Thoracic aorta (tissue), 2 donors: ENCODE measurements around the gene AFF1. TPM values are rescaled to one million over a fixed set of nuclear protein-coding genes. Genes with fewer than 3 reads are reported as not detected.

ENCODE experiments used
- ATAC-seq: fragments of 150-250 bp; one replicate; pipeline ENCODE4 v1.8.0; 2017; ENCODE audit warnings: low read depth; ENCODE audit not compliant: insufficient number of reproducible peaks, low FRiP score
- DNase-seq: peaks from one replicate; pipeline ENCODE4 v3.0.0-alpha.2; 2020; ENCODE audit warnings: low spot score
- H3K27ac ChIP-seq, 2 donors: fragments of 200-600 bp; sonication (generic); 1 replicate in 1 of 2; 2 replicates in 1 of 2; pipeline ENCODE4 v1.5.1; 2016; ENCODE audit warnings: mild to moderate bottlenecking in 2 of 2, moderate library complexity in 2 of 2
- H3K27me3 ChIP-seq: fragments of 200-600 bp; sonication (generic); replicated peaks from 2 replicates; pipeline ENCODE4 v1.6.0; 2016; ENCODE audit warnings: mild to moderate bottlenecking; ENCODE audit not compliant: insufficient read depth
- H3K36me3 ChIP-seq: fragments of 200-600 bp; sonication (generic); one replicate; pipeline ENCODE4 v1.5.1; 2016
- H3K4me1 ChIP-seq, 2 donors: fragments of 200-600 bp; sonication (generic); 1 replicate in 1 of 2; 2 replicates in 1 of 2; pipeline versions ENCODE4 v1.5.1 to v1.6.0; 2016; ENCODE audit warnings: low read depth in 2 of 2, mild to moderate bottlenecking in 1 of 2; ENCODE audit not compliant: control insufficient read depth in 1 of 2
- H3K4me3 ChIP-seq: fragments of 200-600 bp; sonication (generic); 2 replicates; pipeline ENCODE4 v1.5.1; 2016; ENCODE audit warnings: mild to moderate bottlenecking
- H3K9me3 ChIP-seq: fragments of 200-600 bp; sonication (generic); 2 replicates; pipeline ENCODE4 v1.5.1; 2016
- CTCF ChIP-seq: fragments of 200-600 bp; sonication (generic); IDR thresholded peaks from one replicate; pipeline ENCODE4 v1.5.1; 2019; ENCODE audit warnings: antibody characterized with exemption
- total RNA-seq, 2 donors: library from RNA; depleted of rRNA; stranded (reverse); fragments of >200 nt; gene quantifications; one replicate each; pipeline versions ENCODE4 v1.1.0 to v1.2.3, GENCODE V29; 2016

Gene AFF1
- total RNA-seq, 2 donors from 2014 or later: 51.9 to 93.2 TPM

- TF ChIP-seq CTCF: peak; percentile 52
These were observed 158.8 kb downstream of the AFF1 start for GRCh38 chr4:87093443-87094123.

DNA sequence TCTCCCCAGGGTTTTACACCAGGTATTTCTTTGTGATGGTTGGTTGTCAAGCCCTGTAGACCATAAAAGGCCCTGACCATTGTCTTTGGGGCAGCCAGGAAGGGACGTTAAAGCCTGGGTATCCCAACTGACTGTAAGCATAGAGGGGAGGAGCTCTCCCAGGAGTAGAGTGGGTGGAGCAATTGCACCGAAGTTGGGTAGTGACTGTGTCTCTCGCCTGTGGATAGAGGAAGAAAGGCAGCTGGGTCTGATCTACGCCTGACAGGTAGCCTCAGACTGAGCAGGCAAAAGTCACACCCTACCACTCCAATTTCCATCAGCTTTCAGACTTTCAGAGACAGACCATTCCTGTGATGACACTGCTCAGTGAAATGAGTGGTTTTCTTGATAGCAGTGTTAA, 162.3 kb downstream of the AFF1 start:
- Histone ChIP-seq H3K4me1 (peaks cover 14 to 21% of the 10 kb centered on the region in 2 donors), H3K4me3 (no peak overlapping the region), H3K27me3 (no peaks in the 10 kb centered on the region), H3K9me3 (no peaks in the 10 kb centered on the region), H3K36me3 (no peaks in the 10 kb centered on the region), H3K27ac (no peak overlapping the region)
- ATAC-seq: no peak
- no peak for TF ChIP-seq CTCF
- no peak for DNase-seq

More at GRCh38 chr4:87093443-87094123, 158.8 kb downstream of the AFF1 start:
- Histone ChIP-seq H3K36me3 (peaks cover 9% of the 10 kb centered on the region), H3K27me3 (no peaks in the 10 kb centered on the region), H3K9me3 (no peaks in the 10 kb centered on the region), H3K4me1 (peaks cover 10 to 12% of the 10 kb centered on the region in 2 donors), H3K27ac (peak overlapping the region in 1 of 2 donors; percentile 45), H3K4me3 (no peak overlapping the region)
- DNase-seq: no peak
- peak; percentile 56 for ATAC-seq

DNA sequence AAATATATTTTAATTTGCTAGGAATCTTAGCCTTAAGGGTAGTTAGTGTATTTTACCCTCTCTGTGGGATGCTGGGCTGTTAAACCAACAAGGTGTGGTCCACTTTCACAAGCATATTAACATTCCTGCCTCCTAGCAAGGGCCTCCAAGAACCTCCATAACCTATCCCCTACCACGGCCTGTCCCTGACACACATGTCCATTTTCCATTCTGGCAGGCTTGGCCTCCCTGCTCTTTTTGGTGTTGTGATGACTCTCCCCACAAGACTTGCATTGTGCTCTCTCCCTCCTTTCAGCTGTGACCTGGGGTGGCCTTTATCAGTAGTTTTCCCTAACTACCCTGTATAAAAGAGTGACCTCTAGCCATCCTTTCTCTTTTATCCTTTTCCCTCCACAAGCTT, 165.4 kb downstream of the AFF1 start:
- no peaks in the 10 kb centered on the region for H3K9me3 ChIP-seq

DNA sequence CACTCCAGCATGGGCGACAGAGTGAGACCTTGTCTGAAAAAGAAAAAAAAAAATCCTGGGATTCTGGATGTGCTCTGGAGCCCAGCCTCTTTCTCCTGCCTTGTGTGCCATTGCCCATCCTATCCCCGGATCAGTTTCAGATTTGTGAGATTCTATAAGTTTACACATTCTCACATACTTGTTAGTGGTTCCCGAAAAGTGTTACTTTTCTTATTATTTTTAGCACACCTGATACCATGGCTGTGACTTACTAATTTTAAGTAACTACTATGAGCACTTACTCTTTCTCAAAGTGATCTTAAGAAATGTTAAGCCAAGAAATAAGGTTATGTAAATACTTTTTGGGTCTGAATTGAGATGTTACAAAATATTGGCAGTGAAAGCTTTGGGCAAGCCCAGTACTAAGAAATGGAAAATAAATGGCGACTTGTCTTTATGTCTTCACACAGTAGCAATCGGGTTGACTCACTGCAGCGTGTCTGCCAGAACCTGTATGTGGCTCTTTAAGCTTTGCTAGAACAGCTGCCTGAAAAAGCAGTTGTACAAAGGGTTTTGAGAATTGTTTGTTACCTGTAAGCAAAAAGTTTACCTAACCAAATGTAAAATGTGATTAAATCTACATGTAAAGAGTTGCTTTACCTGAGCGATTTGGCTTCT, 166.9 kb downstream of the AFF1 start:
- ATAC-seq (no peak), DNase-seq (no peak)
- Histone ChIP-seq H3K9me3 (no peaks in the 10 kb centered on the region), H3K4me3 (no peak overlapping the region), H3K4me1 (peaks cover 20 to 35% of the 10 kb centered on the region in 2 donors), H3K36me3 (no peaks in the 10 kb centered on the region), H3K27me3 (no peaks in the 10 kb centered on the region), H3K27ac (peak overlapping the region in 1 of 2 donors; percentile 73)
- TF ChIP-seq CTCF: no peak

More for the DNA sequence above, 165.4 kb downstream of the AFF1 start:
- Histone ChIP-seq H3K27ac (no peak overlapping the region), H3K27me3 (no peaks in the 10 kb centered on the region), H3K4me3 (no peak overlapping the region), H3K36me3 (no peaks in the 10 kb centered on the region), H3K4me1 (peaks cover 20 to 33% of the 10 kb centered on the region in 2 donors)
- no peak for ATAC-seq
- no peak for TF ChIP-seq CTCF
- DNase-seq: no peak

DNA sequence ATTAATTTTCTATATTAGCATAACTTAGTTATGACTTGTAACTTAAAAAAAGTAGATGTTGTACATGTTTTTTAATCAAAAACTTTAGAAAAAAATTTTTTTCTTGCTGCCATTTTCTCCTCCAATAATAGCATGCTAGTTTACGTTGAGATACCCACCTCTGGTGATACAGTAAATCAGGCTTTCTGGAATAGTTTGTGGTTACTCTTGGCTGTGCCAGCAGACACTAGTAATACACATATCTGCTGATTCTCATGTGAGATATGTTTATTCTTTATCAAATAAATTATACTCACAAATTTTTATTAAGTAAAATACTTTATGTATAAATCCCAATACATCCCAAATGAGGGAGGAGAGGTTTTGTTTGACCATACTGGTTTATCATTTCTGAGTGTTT, 168.3 kb downstream of the AFF1 start:
- TF ChIP-seq CTCF: no peak
- ATAC-seq (no peak), DNase-seq (no peak)
- H3K36me3 ChIP-seq: no peaks in the 10 kb centered on the region
- no peaks in the 10 kb centered on the region for H3K9me3 ChIP-seq
- peaks cover 27 to 45% of the 10 kb centered on the region in 2 donors for H3K4me1 ChIP-seq
- no peak overlapping the region for H3K4me3 ChIP-seq
- no peaks in the 10 kb centered on the region for H3K27me3 ChIP-seq
- H3K27ac ChIP-seq: peak overlapping the region; percentile 73 to 86
